SK-N-SH (cell line): ENCODE measurements around the gene MSH5. TPM values are rescaled to one million over a fixed set of nuclear protein-coding genes. Genes with fewer than 3 reads are reported as not detected.
A peak's percentile ranks its signal among the peaks of the same experiment; 100 is the strongest.

Source experiments
- CTCF ChIA-PET: fragments of 300-600, 350-600 bp; formaldehyde crosslinking; extraction: SDS; loops from one replicate; lab custom pipeline; 2021; lab: Yijun Ruan, JAX
- POLR2A ChIA-PET: fragments of 350-600 bp; sonication (Branson Sonifier 250); formaldehyde crosslinking; extraction: SDS; loops from one replicate; lab custom pipeline; 2020; ENCODE audit warnings: antibody characterized with exemption, inconsistent platforms; lab: Yijun Ruan, JAX
- DNase-seq: peaks from one replicate; pipeline ENCODE4 v3.0.0; 2012
- H2AFZ ChIP-seq: fragments of 200-600 bp; sonication (generic); 2 replicates; pipeline ENCODE4 v1.8.1; 2016; ENCODE audit warnings: antibody characterized with exemption, mild to moderate bottlenecking, low read depth
- H3F3A ChIP-seq: fragments of 200-600 bp; sonication (generic); replicated peaks from 2 replicates; pipeline ENCODE3; 2016; ENCODE audit warnings: antibody characterized with exemption, mild to moderate bottlenecking; ENCODE audit not compliant: insufficient read depth
- H3K27ac ChIP-seq, 2 experiments: fragments of 200-500 bp in 1 of 2; fragments of 200-600 bp in 1 of 2; sonication (Bioruptor generic) in 1 of 2; sonication (generic), shearing (Covaris generic) in 1 of 2; 2 replicates each; pipeline versions ENCODE4 v1.5.1 to v1.6.1; 2014 to 2016; ENCODE audit warnings: low read depth in 2 of 2, inconsistent platforms in 1 of 2, low read length in 1 of 2, mild to moderate bottlenecking in 1 of 2, mixed read lengths in 1 of 2
- H3K27me3 ChIP-seq: fragments of 200-600 bp; sonication (generic), shearing (Covaris generic); 2 replicates; pipeline ENCODE4 v1.6.1; 2016; ENCODE audit warnings: mixed run types; ENCODE audit not compliant: insufficient read depth
- H3K36me3 ChIP-seq, 2 experiments: fragments of 200-500 bp in 1 of 2; fragments of 200-600 bp in 1 of 2; sonication (Bioruptor generic) in 1 of 2; sonication (generic) in 1 of 2; replicated peaks in 1 of 2; 2 replicates each; pipeline versions ENCODE3 to v1.5.1; 2014 to 2016; ENCODE audit warnings: low read length in 1 of 2, mild to moderate bottlenecking in 1 of 2; ENCODE audit not compliant: insufficient read depth in 2 of 2, control insufficient read depth in 1 of 2
- H3K4me1 ChIP-seq, 2 experiments: fragments of 200-500 bp in 1 of 2; fragments of 200-600 bp in 1 of 2; sonication (Bioruptor generic) in 1 of 2; sonication (generic), shearing (Covaris generic) in 1 of 2; 2 replicates each; pipeline versions ENCODE4 v1.5.1 to v1.6.1; 2014 to 2016; ENCODE audit warnings: low read depth in 1 of 2, low read length in 1 of 2, mixed run types in 1 of 2; ENCODE audit not compliant: insufficient read depth in 2 of 2, control insufficient read depth in 1 of 2
- H3K4me2 ChIP-seq: fragments of 200-600 bp; sonication (generic), shearing (Covaris generic); 2 replicates; pipeline ENCODE4 v1.6.1; 2017; ENCODE audit warnings: mixed run types
- H3K4me3 ChIP-seq, 2 experiments: fragments of 200-500 bp in 1 of 2; fragments of 200-600 bp in 1 of 2; sonication (Bioruptor generic) in 1 of 2; sonication (generic), shearing (Covaris generic) in 1 of 2; 2 replicates each; pipeline versions ENCODE4 v1.5.1 to v1.8.1; 2014 to 2016; ENCODE audit warnings: low read depth in 2 of 2, inconsistent platforms in 1 of 2, low read length in 1 of 2, mild to moderate bottlenecking in 1 of 2, mixed read lengths in 1 of 2, moderate library complexity in 1 of 2
- H3K79me2 ChIP-seq: fragments of 200-600 bp; sonication (generic); 2 replicates; pipeline ENCODE4 v1.8.1; 2017; ENCODE audit warnings: mild to moderate bottlenecking; ENCODE audit not compliant: insufficient read depth
- H3K9ac ChIP-seq: fragments of 200-600 bp; sonication (generic); 2 replicates; pipeline ENCODE4 v1.6.1; 2017; ENCODE audit warnings: mixed run types
- H3K9me2 ChIP-seq: fragments of 200-600 bp; sonication (generic); 2 replicates; pipeline ENCODE4 v1.6.1; 2017; ENCODE audit warnings: mixed run types
- H3K9me3 ChIP-seq: fragments of 200-600 bp; sonication (generic); 2 replicates; pipeline ENCODE4 v1.6.1; 2017; ENCODE audit warnings: mixed run types, mild to moderate bottlenecking, moderate library complexity
- H4K20me1 ChIP-seq: fragments of 200-600 bp; sonication (generic); 2 replicates; pipeline ENCODE4 v1.6.1; 2017; ENCODE audit warnings: mild to moderate bottlenecking, mixed run types; ENCODE audit not compliant: insufficient read depth
- CHD2 ChIP-seq: fragments of 150-350 bp; IDR thresholded peaks from 2 replicates; pipeline ENCODE4 v1.6.1; 2018; ENCODE audit warnings: low read length; ENCODE audit not compliant: partially characterized antibody
- GATA2 ChIP-seq: sonication (generic); formaldehyde crosslinking; IDR thresholded peaks from 2 replicates; pipeline ENCODE4 v1.5.0; 2020; ENCODE audit warnings: mild to moderate bottlenecking, missing genetic modification reagents
- TAF1 ChIP-seq: IDR thresholded peaks from 2 replicates; pipeline ENCODE4 v1.6.1; 2012; ENCODE audit warnings: low read depth, mild to moderate bottlenecking, low read length, moderate library complexity, borderline replicate concordance
- WGBS: methylation state at CpG from one replicate; pipeline ENCODE4 v1.1.6; 2017; ENCODE audit warnings: low lambda C conversion rate; 5-methylcytosine and 5-hydroxymethylcytosine counted together
- polyA plus RNA-seq, 3 experiments: library from polyadenylated mRNA; depleted of rRNA; stranded (reverse); fragments of >200 nt; gene quantifications; 2 replicates each; pipeline ENCODE4 v1.2.3, GENCODE V29; 2012
- TF ChIP-seq, protein P1 (sequence below): IDR thresholded peaks from 2 replicates; pipeline ENCODE4 v1.4.0; 2012; ENCODE audit warnings: low read depth, borderline replicate concordance
- TF ChIP-seq, protein P2 (sequence below): fragments of 200-600 bp; sonication (generic); IDR thresholded peaks from 2 replicates; pipeline ENCODE4 v1.6.1; 2017; ENCODE audit warnings: antibody characterized with exemption, mild to moderate bottlenecking, moderate library complexity

The MSH5 gene
- polyA plus RNA-seq, 1 of the 3 experiments (the other 2 are of a cell fraction): 16.0 TPM

- TF ChIP-seq, protein P1, sequence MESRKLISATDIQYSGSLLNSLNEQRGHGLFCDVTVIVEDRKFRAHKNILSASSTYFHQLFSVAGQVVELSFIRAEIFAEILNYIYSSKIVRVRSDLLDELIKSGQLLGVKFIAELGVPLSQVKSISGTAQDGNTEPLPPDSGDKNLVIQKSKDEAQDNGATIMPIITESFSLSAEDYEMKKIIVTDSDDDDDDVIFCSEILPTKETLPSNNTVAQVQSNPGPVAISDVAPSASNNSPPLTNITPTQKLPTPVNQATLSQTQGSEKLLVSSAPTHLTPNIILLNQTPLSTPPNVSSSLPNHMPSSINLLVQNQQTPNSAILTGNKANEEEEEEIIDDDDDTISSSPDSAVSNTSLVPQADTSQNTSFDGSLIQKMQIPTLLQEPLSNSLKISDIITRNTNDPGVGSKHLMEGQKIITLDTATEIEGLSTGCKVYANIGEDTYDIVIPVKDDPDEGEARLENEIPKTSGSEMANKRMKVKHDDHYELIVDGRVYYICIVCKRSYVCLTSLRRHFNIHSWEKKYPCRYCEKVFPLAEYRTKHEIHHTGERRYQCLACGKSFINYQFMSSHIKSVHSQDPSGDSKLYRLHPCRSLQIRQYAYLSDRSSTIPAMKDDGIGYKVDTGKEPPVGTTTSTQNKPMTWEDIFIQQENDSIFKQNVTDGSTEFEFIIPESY: no peak
- no peak for TF ChIP-seq CHD2
- TF ChIP-seq TAF1: no peak
- TF ChIP-seq, all 33 proteins: peak for 0
Observed at GRCh38 chr6:31727717-31728671, 11.8 kb upstream of the MSH5 start (continued).

DNA sequence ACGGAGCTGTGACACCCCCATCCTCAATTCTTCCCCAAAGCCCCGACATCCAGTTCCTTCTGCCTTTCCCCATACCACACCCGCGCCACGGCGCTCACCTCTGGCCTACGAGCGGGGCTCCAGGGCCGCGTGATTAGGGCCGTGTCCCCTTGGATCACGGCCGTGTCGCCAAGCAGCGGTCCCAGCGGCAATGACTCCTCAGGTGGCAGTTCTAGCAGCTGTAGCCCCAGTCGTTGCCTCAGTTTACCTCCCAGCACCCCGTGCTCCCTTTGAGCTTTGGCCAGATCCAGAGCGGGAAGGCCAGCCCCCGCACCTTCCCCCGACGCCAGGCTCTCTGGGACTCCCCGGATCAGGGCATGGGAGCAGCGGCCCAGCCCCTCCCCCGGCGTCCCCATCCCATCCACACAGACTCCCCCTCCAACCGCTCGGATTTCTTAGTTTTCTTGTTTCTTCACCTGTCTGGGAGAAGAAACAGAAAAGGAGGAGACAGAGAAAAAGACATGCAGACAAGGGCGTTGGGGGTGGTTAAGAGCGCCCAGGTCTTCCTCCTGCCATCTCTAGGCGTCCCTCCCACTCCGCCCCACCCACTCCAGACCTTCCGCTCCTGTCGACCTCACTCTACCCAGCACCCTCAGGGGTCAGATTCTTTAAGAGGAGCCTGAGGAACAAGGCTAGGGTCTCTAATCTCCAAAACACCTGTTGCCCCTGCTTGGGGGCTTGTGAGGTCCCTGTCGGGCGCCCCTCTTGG lies 10.9 kb upstream of the MSH5 start, which contains the start of gene DDAH2:
DDAH2 (minus strand) TSS at position 533 of the 748 bp plus-strand sequence; CDS start at position 395, 138 bp downstream.
- ChIA-PET POLR2A (interaction anchor here (0.6 to 2.0 kb wide), 10 partner anchors 14 to 182 kb away, joined by 3 to 10 read pairs (median 4); partner anchors contain the start of genes ABHD16A, ATP6V1G2, HSPA1B and LSM2), CTCF (interaction anchor here (0.7 to 7.3 kb wide), 41 partner anchors 8 to 230 kb away, joined by 3 to 45 read pairs (median 4); partner anchors contain the start of genes ABHD16A, EHMT2, GPANK1 and HSPA1B)
- no peaks in the 10 kb centered on the region for H3K9me2 ChIP-seq
- H3K36me3 ChIP-seq: peaks cover 52 to 55% of the 10 kb centered on the region in 2 experiments
- no peak for DNase-seq
- 41% methylated on average over 30 of the region's 36 CpGs for WGBS
- no peaks in the 10 kb centered on the region for H3K27me3 ChIP-seq
- H3F3A ChIP-seq: peaks cover 44% of the 10 kb centered on the region
- H3K9ac ChIP-seq: peak within 1 kb of the TSS; percentile 98
- H2AFZ ChIP-seq: peak within 1 kb of the TSS; percentile 67
- H3K4me3 ChIP-seq: peak within 1 kb of the TSS; percentile 90 to 93
- H3K4me2 ChIP-seq: peak within 1 kb of the TSS; percentile 98
- no peaks in the 10 kb centered on the region for H3K9me3 ChIP-seq
- H3K27ac ChIP-seq: peak within 1 kb of the TSS; percentile 94
- peaks cover 21% of the 10 kb centered on the region for H4K20me1 ChIP-seq
- peaks cover 40% of the 10 kb centered on the region for H3K79me2 ChIP-seq
- TF ChIP-seq, protein P2, sequence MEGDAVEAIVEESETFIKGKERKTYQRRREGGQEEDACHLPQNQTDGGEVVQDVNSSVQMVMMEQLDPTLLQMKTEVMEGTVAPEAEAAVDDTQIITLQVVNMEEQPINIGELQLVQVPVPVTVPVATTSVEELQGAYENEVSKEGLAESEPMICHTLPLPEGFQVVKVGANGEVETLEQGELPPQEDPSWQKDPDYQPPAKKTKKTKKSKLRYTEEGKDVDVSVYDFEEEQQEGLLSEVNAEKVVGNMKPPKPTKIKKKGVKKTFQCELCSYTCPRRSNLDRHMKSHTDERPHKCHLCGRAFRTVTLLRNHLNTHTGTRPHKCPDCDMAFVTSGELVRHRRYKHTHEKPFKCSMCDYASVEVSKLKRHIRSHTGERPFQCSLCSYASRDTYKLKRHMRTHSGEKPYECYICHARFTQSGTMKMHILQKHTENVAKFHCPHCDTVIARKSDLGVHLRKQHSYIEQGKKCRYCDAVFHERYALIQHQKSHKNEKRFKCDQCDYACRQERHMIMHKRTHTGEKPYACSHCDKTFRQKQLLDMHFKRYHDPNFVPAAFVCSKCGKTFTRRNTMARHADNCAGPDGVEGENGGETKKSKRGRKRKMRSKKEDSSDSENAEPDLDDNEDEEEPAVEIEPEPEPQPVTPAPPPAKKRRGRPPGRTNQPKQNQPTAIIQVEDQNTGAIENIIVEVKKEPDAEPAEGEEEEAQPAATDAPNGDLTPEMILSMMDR: peak; percentile 80
- no peak for TF ChIP-seq GATA2 (CRISPR knock-in tag)
- peaks cover 13 to 20% of the 10 kb centered on the region in 2 experiments; a peak in 1 of 4 replicates for H3K4me1 ChIP-seq
